Caco-2 (cell line): ENCODE data around the gene OR6Q1. TPM values are rescaled to one million over a fixed set of nuclear protein-coding genes. Genes with fewer than 3 reads are reported as not detected.

Experiments used
- BruUV-seq: library from RNA; stranded (reverse); fragments of 400-500 nt; replicated peaks from 2 replicates; lab custom pipeline; 2021; lab: Mats Ljungman, UMichigan
- CTCF ChIA-PET: fragments of 300-600 bp; sonication (Branson Sonifier 250); formaldehyde crosslinking; loops from one replicate; lab custom pipeline; 2022; ENCODE audit warnings: antibody characterized with exemption; lab: Charles Lee
- POLR2A ChIA-PET: fragments of 300-600 bp; sonication (Branson Sonifier 250); formaldehyde crosslinking; loops from one replicate; lab custom pipeline; 2022; ENCODE audit warnings: antibody characterized with exemption; lab: Charles Lee
- DNase-seq, 2 experiments: peaks; one replicate each; pipeline versions ENCODE4 v3.0.0 to v3.0.0-alpha.2; 2020 to 2022
- H3K27me3 ChIP-seq: replicated peaks from 2 replicates; pipeline ENCODE4 v1.6.0; 2011; ENCODE audit warnings: low read length; ENCODE audit not compliant: control insufficient read depth, insufficient read depth
- H3K36me3 ChIP-seq: 2 replicates; pipeline ENCODE4 v1.5.1; 2011; ENCODE audit warnings: low read length; ENCODE audit not compliant: control insufficient read depth, insufficient read depth
- H3K4me1 ChIP-seq: fragments of 250-450 bp; sonication (Bioruptor Pico); 2 replicates; pipeline ENCODE4 v1.5.1; 2020; ENCODE audit warnings: mild to moderate bottlenecking
- H3K4me3 ChIP-seq: 2 replicates; pipeline ENCODE4 v1.5.1; 2011; ENCODE audit warnings: low read depth, mild to moderate bottlenecking, control low read depth, low read length
- H3K9me3 ChIP-seq: fragments of 250-450 bp; sonication (Bioruptor Pico); 2 replicates; pipeline ENCODE4 v1.5.1; 2020; ENCODE audit warnings: mild to moderate bottlenecking, moderate library complexity
- H3K27ac Mint-ChIP-seq: one replicate; pipeline ENCODE4 v1.8.0; 2022; ENCODE audit warnings: mixed read lengths; ENCODE audit not compliant: unreplicated experiment
- H3K27me3 Mint-ChIP-seq: one replicate; pipeline ENCODE4 v1.8.0; 2022; ENCODE audit warnings: mixed read lengths; ENCODE audit not compliant: insufficient read depth, unreplicated experiment
- H3K36me3 Mint-ChIP-seq: one replicate; pipeline ENCODE4 v1.8.0; 2022; ENCODE audit warnings: mild to moderate bottlenecking, mixed read lengths; ENCODE audit not compliant: insufficient read depth, unreplicated experiment
- H3K4me1 Mint-ChIP-seq: one replicate; pipeline ENCODE4 v1.8.0; 2022; ENCODE audit warnings: low read depth, mixed read lengths; ENCODE audit not compliant: unreplicated experiment
- H3K4me3 Mint-ChIP-seq: one replicate; pipeline ENCODE4 v1.8.0; 2022; ENCODE audit warnings: mild to moderate bottlenecking, moderate library complexity, mixed read lengths; ENCODE audit not compliant: unreplicated experiment
- H3K9me3 Mint-ChIP-seq: one replicate; pipeline ENCODE4 v1.8.0; 2022; ENCODE audit warnings: mixed read lengths; ENCODE audit not compliant: unreplicated experiment
- intact Hi-C: fragments of 100-400 bp; cut with micrococcal nuclease; formaldehyde crosslinking; loops from one replicate; pipeline ENCODE4 v1.10.0; 2022; ENCODE audit not compliant: unreplicated experiment
- total RNA-seq: library from RNA; stranded (reverse); gene quantifications from 2 replicates; pipeline ENCODE4 v1.2.3, GENCODE V29; 2022
- TF ChIP-seq, protein P1 (sequence below), 2 experiments: fragments of 200-600 bp in 1 of 2; IDR thresholded peaks; 1 replicate in 1 of 2; 2 replicates in 1 of 2; pipeline versions ENCODE4 v1.5.1 to v1.8.0; 2011 to 2022; ENCODE audit warnings: antibody characterized with exemption in 1 of 2, control low read depth in 1 of 2, inconsistent platforms in 1 of 2, low read depth in 1 of 2, low read length in 1 of 2, mild to moderate bottlenecking in 1 of 2, moderate library complexity in 1 of 2; ENCODE audit not compliant: insufficient read depth in 1 of 2, severe bottlenecking in 1 of 2, unreplicated experiment in 1 of 2

OR6Q1 gene
- total RNA-seq, 1 experiment from 2014 or later: not detected

DNA sequence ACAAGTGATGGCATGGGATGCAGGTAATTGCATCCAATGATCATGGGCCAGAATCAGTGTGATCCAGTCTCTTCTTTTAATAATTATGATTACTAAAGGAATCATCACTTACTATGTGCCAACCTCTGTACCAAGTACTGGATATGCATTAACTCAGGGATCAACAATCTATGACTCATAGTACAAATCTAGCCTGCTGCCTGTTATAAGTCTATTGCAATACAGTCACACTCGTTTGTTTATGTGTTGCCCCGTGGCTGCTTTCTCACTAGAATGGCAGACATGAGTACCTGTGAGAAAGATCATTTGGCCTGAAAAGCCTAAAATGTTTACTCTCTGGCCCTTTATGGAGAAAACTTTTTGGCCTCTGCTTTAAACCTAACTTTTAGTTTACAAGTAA lies 45.0 kb downstream of the OR6Q1 start:
- ChIA-PET CTCF (no interaction called here), POLR2A (no interaction called here)
- Mint-ChIP-seq H3K4me3 (no peak overlapping the region), H3K36me3 (no peaks in the 10 kb centered on the region), H3K27ac (no peak overlapping the region), H3K27me3 (no peaks in the 10 kb centered on the region), H3K9me3 (no peaks in the 10 kb centered on the region), H3K4me1 (no peaks in the 10 kb centered on the region)
- intact Hi-C loops: no loop called here
- no peaks in the 10 kb centered on the region for H3K4me1 ChIP-seq
- H3K36me3 ChIP-seq: no peaks in the 10 kb centered on the region
- BruUV-seq: no TSS peak
- DNase-seq: no peak
- no peaks in the 10 kb centered on the region for H3K27me3 ChIP-seq
- TF ChIP-seq, protein P1, sequence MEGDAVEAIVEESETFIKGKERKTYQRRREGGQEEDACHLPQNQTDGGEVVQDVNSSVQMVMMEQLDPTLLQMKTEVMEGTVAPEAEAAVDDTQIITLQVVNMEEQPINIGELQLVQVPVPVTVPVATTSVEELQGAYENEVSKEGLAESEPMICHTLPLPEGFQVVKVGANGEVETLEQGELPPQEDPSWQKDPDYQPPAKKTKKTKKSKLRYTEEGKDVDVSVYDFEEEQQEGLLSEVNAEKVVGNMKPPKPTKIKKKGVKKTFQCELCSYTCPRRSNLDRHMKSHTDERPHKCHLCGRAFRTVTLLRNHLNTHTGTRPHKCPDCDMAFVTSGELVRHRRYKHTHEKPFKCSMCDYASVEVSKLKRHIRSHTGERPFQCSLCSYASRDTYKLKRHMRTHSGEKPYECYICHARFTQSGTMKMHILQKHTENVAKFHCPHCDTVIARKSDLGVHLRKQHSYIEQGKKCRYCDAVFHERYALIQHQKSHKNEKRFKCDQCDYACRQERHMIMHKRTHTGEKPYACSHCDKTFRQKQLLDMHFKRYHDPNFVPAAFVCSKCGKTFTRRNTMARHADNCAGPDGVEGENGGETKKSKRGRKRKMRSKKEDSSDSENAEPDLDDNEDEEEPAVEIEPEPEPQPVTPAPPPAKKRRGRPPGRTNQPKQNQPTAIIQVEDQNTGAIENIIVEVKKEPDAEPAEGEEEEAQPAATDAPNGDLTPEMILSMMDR (IDR thresholded peaks at IDR 0.05; ENCODE audit: insufficient read depth in 1 of 2, low read depth in 1 of 2, low read length in 1 of 2, severe bottlenecking in 1 of 2, unreplicated experiment in 1 of 2): no peak
- H3K4me3 ChIP-seq: no peak overlapping the region
- no peaks in the 10 kb centered on the region for H3K9me3 ChIP-seq

Other genes with a start within 250 kb of the OR6Q1 start
- gene OR9Q1, start 7.1 kb upstream of the OR6Q1 start, total RNA-seq: not detected in 2 replicates
- gene OR9I1, start 94.6 kb downstream of the OR6Q1 start, total RNA-seq: not detected in 2 replicates
- not detected in 2 replicates for gene OR9Q2, start 158.1 kb downstream of the OR6Q1 start, total RNA-seq
- not detected in 2 replicates for gene OR1S2, start 173.2 kb downstream of the OR6Q1 start, total RNA-seq
- not detected in 2 replicates for gene OR1S1, start 181.8 kb downstream of the OR6Q1 start, total RNA-seq
- gene OR10Q1, start 198.0 kb downstream of the OR6Q1 start, total RNA-seq: not detected in 2 replicates
- gene OR10W1, start 237.3 kb downstream of the OR6Q1 start, total RNA-seq: not detected in 2 replicates